B cell (primary cell): ENCODE results near the gene DYNC1I2. TPM values are rescaled to one million over a fixed set of nuclear protein-coding genes. Genes with fewer than 3 reads are reported as not detected.

Experiments
- ATAC-seq: fragments of 200-7000 bp; cut with Tn5 transposase; one replicate; pipeline ENCODE4 v1.10.0; 2021; ENCODE audit warnings: low read depth, mild to moderate bottlenecking, moderate number of reproducible peaks, moderate library complexity
- CTCF ChIA-PET: fragments of 350-600 bp; sonication (Branson Sonifier 250); formaldehyde crosslinking; loops from one replicate; lab custom pipeline; 2021; ENCODE audit warnings: antibody characterized with exemption, inconsistent platforms; lab: Charles Lee
- POLR2A ChIA-PET: fragments of 350-600 bp; sonication (Branson Sonifier 250); formaldehyde crosslinking; loops from one replicate; lab custom pipeline; 2021; ENCODE audit warnings: antibody characterized with exemption; lab: Charles Lee
- DNase-seq: peaks from one replicate; pipeline ENCODE4 v3.0.0; 2013
- H2AFZ ChIP-seq: 2 replicates; pipeline ENCODE4 v1.6.1; 2012; ENCODE audit warnings: mild to moderate bottlenecking, low read depth, low read length; ENCODE audit not compliant: insufficient read depth, poor library complexity, severe bottlenecking
- H3K27ac ChIP-seq, 2 donors: 1 replicate in 1 of 2; 2 replicates in 1 of 2; pipeline ENCODE4 v1.5.1; 2012 to 2013; ENCODE audit warnings: low read length in 2 of 2, mild to moderate bottlenecking in 2 of 2, moderate library complexity in 1 of 2
- H3K27me3 ChIP-seq, 4 experiments: fragments of 200-600 bp in 1 of 4; sonication (generic) in 1 of 4; replicated peaks in 1 of 4; 1 replicate in 2 of 4; 2 replicates in 2 of 4; pipeline versions ENCODE4 v1.6.1 to v1.7.0; 2013 to 2016; ENCODE audit warnings: low read length in 3 of 4, mild to moderate bottlenecking in 2 of 4, mixed read lengths in 1 of 4, moderate library complexity in 1 of 4; ENCODE audit not compliant: insufficient read depth in 4 of 4, control insufficient read depth in 3 of 4; ENCODE audit errors: control extremely low read depth in 1 of 4
- H3K36me3 ChIP-seq, 2 experiments: replicated peaks in 1 of 2; 1 replicate in 1 of 2; 2 replicates in 1 of 2; pipeline versions ENCODE4 v1.6.1 to v1.7.1; 2013; ENCODE audit warnings: low read length in 1 of 2; ENCODE audit not compliant: insufficient read depth in 2 of 2, control insufficient read depth in 1 of 2; ENCODE audit errors: control extremely low read depth in 1 of 2, extremely low read depth in 1 of 2
- H3K4me1 ChIP-seq, 2 donors: fragments of 200-600 bp in 1 of 2; sonication (generic) in 1 of 2; 1 replicate in 1 of 2; 2 replicates in 1 of 2; pipeline versions ENCODE4 v1.5.1 to v1.6.1; 2013 to 2017; ENCODE audit warnings: low read length in 2 of 2; ENCODE audit not compliant: control insufficient read depth in 2 of 2, insufficient read depth in 2 of 2
- H3K4me2 ChIP-seq: replicated peaks from 2 replicates; pipeline ENCODE3; 2012; ENCODE audit warnings: mild to moderate bottlenecking, low read depth, low read length; ENCODE audit not compliant: poor library complexity, severe bottlenecking
- H3K4me3 ChIP-seq, 5 experiments: fragments of 200-600 bp in 1 of 5; sonication (generic) in 1 of 5; 1 replicate in 3 of 5; 2 replicates in 2 of 5; pipeline versions ENCODE4 v1.5.1 to v1.7.0; 2011 to 2016; ENCODE audit warnings: low read length in 4 of 5, mild to moderate bottlenecking in 4 of 5, low read depth in 2 of 5, control low read depth in 1 of 5, moderate library complexity in 1 of 5; ENCODE audit not compliant: insufficient read depth in 1 of 5; ENCODE audit errors: control extremely low read depth in 1 of 5, extremely low read depth in 1 of 5
- H3K79me2 ChIP-seq: fragments of 200-600 bp; sonication (generic); one replicate; pipeline ENCODE4 v1.6.0; 2016; ENCODE audit warnings: low read length; ENCODE audit not compliant: control insufficient read depth, insufficient read depth
- H3K9ac ChIP-seq: fragments of 200-600 bp; sonication (generic); 2 replicates; pipeline ENCODE4 v1.6.1; 2017; ENCODE audit warnings: mild to moderate bottlenecking, low read length, moderate library complexity
- H3K9me3 ChIP-seq, 3 donors: one replicate each; pipeline versions ENCODE4 v1.6.1 to v1.7.1; 2013; ENCODE audit warnings: low read length in 2 of 3; ENCODE audit not compliant: control insufficient read depth in 2 of 3, insufficient read depth in 1 of 3; ENCODE audit errors: control extremely low read depth in 1 of 3
- H4K20me1 ChIP-seq: 2 replicates; pipeline ENCODE4 v1.6.0; 2012; ENCODE audit warnings: mild to moderate bottlenecking, low read length; ENCODE audit not compliant: insufficient read depth, control insufficient read depth, poor library complexity, severe bottlenecking
- H3K27ac Mint-ChIP-seq: one replicate; pipeline ENCODE4 v1.8.0; 2021; ENCODE audit warnings: mixed read lengths
- H3K27me3 Mint-ChIP-seq: one replicate; pipeline ENCODE4 v1.8.0; 2021; ENCODE audit warnings: mixed read lengths
- H3K4me1 Mint-ChIP-seq: one replicate; pipeline ENCODE4 v1.8.0; 2021; ENCODE audit warnings: mixed read lengths
- H3K4me3 Mint-ChIP-seq: one replicate; pipeline ENCODE4 v1.8.0; 2021; ENCODE audit warnings: mixed read lengths
- H3K9me3 Mint-ChIP-seq: one replicate; pipeline ENCODE4 v1.8.0; 2022; ENCODE audit warnings: mixed read lengths; ENCODE audit not compliant: insufficient read depth
- EZH2 ChIP-seq: IDR thresholded peaks from 2 replicates; pipeline ENCODE4 v1.6.1; 2012; ENCODE audit warnings: borderline replicate concordance, low read depth, mild to moderate bottlenecking, moderate library complexity, low read length; ENCODE audit not compliant: insufficient read depth, poor library complexity, severe bottlenecking
- WGBS: methylation state at CpG from one replicate; pipeline ENCODE4 v1.1.5; 2013; ENCODE audit warnings: missing lambda C conversion rate; ENCODE audit not compliant: insufficient coverage; 5-methylcytosine and 5-hydroxymethylcytosine counted together
- intact Hi-C: fragments of 100-400 bp; cut with micrococcal nuclease; formaldehyde crosslinking; loops from one replicate; pipeline ENCODE4 v1.10.0; 2022
- polyA plus RNA-seq: library from polyadenylated mRNA; depleted of rRNA; stranded (reverse); fragments of >200 nt; gene quantifications from 2 replicates; pipeline ENCODE4 v1.2.3, GENCODE V29; 2012
- total RNA-seq, 2 donors: library from RNA; stranded (reverse); fragments of 120-200 nt in 1 of 2; gene quantifications; 1 replicate in 1 of 2; 2 replicates in 1 of 2; pipeline versions ENCODE4 v1.2.3 to v1.2.4, GENCODE V29; 2013 to 2022
- TF ChIP-seq, protein P1 (sequence below): fragments of 200-600 bp; IDR thresholded peaks from one replicate; pipeline ENCODE4 v1.8.0; 2022; ENCODE audit warnings: antibody characterized with exemption, mild to moderate bottlenecking

The DYNC1I2 gene
- total and polyA plus RNA-seq, 2 donors (not counting 1 experiment from before 2014, with no cell fraction given), result 20.4 to 57.6 TPM

DNA sequence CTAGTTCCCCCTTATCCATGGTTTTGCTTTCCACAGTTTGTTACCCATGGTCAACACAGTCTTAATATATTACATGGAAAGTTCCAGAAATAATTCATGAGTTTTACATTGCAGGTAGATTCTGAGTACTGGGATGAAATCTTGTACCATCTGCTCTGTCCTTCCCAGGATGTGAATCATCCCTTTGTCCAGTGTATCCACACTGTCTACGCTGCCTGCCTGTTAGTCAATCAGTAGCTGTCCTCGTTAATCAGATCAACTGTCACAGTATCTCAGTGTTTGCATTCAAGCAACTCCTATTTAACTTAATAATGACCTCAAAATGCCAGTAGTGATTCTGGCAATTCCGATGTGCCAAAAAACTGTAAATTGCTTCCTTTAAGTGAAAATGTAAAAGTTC, 76.3 kb downstream of the DYNC1I2 start:
- H3K4me1 ChIP-seq, result no peaks in the 10 kb centered on the region
- no peaks in the 10 kb centered on the region for H3K9me3 Mint-ChIP-seq
- TF ChIP-seq, protein P1, sequence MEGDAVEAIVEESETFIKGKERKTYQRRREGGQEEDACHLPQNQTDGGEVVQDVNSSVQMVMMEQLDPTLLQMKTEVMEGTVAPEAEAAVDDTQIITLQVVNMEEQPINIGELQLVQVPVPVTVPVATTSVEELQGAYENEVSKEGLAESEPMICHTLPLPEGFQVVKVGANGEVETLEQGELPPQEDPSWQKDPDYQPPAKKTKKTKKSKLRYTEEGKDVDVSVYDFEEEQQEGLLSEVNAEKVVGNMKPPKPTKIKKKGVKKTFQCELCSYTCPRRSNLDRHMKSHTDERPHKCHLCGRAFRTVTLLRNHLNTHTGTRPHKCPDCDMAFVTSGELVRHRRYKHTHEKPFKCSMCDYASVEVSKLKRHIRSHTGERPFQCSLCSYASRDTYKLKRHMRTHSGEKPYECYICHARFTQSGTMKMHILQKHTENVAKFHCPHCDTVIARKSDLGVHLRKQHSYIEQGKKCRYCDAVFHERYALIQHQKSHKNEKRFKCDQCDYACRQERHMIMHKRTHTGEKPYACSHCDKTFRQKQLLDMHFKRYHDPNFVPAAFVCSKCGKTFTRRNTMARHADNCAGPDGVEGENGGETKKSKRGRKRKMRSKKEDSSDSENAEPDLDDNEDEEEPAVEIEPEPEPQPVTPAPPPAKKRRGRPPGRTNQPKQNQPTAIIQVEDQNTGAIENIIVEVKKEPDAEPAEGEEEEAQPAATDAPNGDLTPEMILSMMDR, result no peak
- no peak for TF ChIP-seq EZH2
- H3K79me2 ChIP-seq, result no peaks in the 10 kb centered on the region
- peaks cover 0 to 3% (median 0%) of the 10 kb centered on the region in 3 donors for H3K9me3 ChIP-seq
- H3K27ac Mint-ChIP-seq, result no peak overlapping the region
- no peak overlapping the region for H3K4me3 Mint-ChIP-seq
- CTCF ChIA-PET, result no interaction called here
- H4K20me1 ChIP-seq, result no peaks in the 10 kb centered on the region
- H3K27ac ChIP-seq, result no peak overlapping the region
- ATAC-seq (no peak), DNase-seq (no peak)
- no peak overlapping the region for H2AFZ ChIP-seq
- intact Hi-C loops, result no loop called here
- H3K4me2 ChIP-seq, result no peak overlapping the region
- H3K9ac ChIP-seq, result no peak overlapping the region
- H3K27me3 Mint-ChIP-seq, result no peaks in the 10 kb centered on the region
- no peaks in the 10 kb centered on the region for H3K4me1 Mint-ChIP-seq
- POLR2A ChIA-PET, result no interaction called here
- WGBS, result 100% methylated on average over 1 of the region's 3 CpGs
- no peaks in the 10 kb centered on the region for H3K27me3 ChIP-seq
- H3K36me3 ChIP-seq, result peaks cover 0 to 3% of the 10 kb centered on the region in 2 experiments
- no peak overlapping the region for H3K4me3 ChIP-seq

DNA sequence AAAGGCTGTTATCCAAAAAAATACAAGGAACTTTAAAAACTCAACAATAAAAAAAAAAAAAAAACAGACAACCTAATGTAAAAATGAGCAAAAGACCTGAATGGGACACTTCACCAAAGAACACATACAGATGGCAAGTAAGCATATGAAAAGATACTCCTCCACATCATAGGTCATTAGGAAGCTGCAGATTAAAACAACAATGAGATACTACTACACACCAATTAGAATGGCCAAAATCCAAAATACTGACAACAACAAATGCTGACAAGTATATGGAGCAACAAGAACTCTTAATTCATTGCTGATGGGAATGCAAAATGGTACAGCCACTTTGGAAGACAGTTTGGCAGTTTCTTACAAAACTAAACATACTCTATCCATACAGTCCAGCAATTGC, 84.2 kb downstream of the DYNC1I2 start:
- Histone ChIP-seq H3K9me3 (peaks cover 0 to 11% (median 0%) of the 10 kb centered on the region in 3 donors), H3K27ac (no peak overlapping the region), H3K4me1 (no peaks in the 10 kb centered on the region), H3K36me3 (no peaks in the 10 kb centered on the region), H3K4me3 (no peak overlapping the region), H3K27me3 (no peaks in the 10 kb centered on the region), H3K79me2 (no peaks in the 10 kb centered on the region), H4K20me1 (no peaks in the 10 kb centered on the region), H3K9ac (no peak overlapping the region), H3K4me2 (no peak overlapping the region), H2AFZ (no peak overlapping the region)
- ChIA-PET POLR2A (interaction anchor here (0.7 kb wide), 1 partner anchor 472 kb away, joined by 4 read pairs; no protein-coding TSS in a partner anchor), CTCF (interaction anchor here (0.6 kb wide), 1 partner anchor 1623 kb away, joined by 3 read pairs; no protein-coding TSS in a partner anchor)
- Mint-ChIP-seq H3K9me3 (peaks cover 5% of the 10 kb centered on the region), H3K4me3 (no peak overlapping the region), H3K4me1 (no peaks in the 10 kb centered on the region), H3K27me3 (no peaks in the 10 kb centered on the region), H3K27ac (no peak overlapping the region)
- intact Hi-C loops, result no loop called here
- no peak for ATAC-seq
- no peak for DNase-seq
- TF ChIP-seq, protein P1, result no peak
- TF ChIP-seq EZH2, result no peak
